ENCODE measurements around the gene GNPNAT1.

The GNPNAT1 gene

DNA sequence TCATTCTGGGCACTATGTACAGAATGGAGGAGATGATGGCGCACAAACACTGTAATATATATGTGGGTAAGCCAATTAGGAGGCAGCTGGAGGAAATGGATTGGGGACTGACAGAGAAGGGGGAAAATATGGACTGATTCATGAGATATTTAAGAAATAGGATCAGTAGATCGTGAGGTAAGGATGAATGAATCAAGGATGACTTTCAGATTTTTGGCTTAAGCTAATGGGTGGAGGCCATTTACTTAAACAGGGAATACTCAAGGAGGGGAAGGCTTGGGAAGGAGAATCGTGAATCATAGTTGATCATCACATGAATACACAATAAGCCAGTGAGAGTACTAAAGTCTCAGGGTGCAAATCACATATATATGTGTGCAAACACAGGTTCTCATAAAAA lies 11.2 kb upstream of the GNPNAT1 start:
- H3K4me1 ChIP-seq (ENCODE audit: control extremely low read depth in 1 of 4, control insufficient read depth in 4 of 4, insufficient read depth in 4 of 4, low read length in 3 of 4), result peaks cover 2 to 13% (median 7%) of the 10 kb centered on the region in 4 experiments
- no peaks in the 10 kb centered on the region for H3K36me3 ChIP-seq (ENCODE audit: control insufficient read depth in 4 of 4, insufficient read depth in 4 of 4, low read length in 3 of 4)
- POLR2A ChIA-PET, result no interaction called here
- H3K4me3 ChIP-seq (ENCODE audit: control insufficient read depth in 1 of 7, extremely low read depth in 1 of 7, insufficient read depth in 4 of 7, low read depth in 2 of 7, low read length in 6 of 7), result no peak overlapping the region
- 94% methylated on average over 2 of the region's 3 CpGs for WGBS (ENCODE audit: insufficient coverage)
- peaks cover 0 to 2% (median 0%) of the 10 kb centered on the region in 5 experiments for H3K9me3 ChIP-seq (ENCODE audit: control extremely low read depth in 1 of 5, control insufficient read depth in 4 of 5, insufficient read depth in 2 of 5, low read depth in 1 of 5, low read length in 4 of 5)
- no peak for DNase-seq
- CTCF ChIA-PET, result no interaction called here
- no peak overlapping the region for H3K27ac ChIP-seq (ENCODE audit: insufficient read depth in 1 of 2, low read depth in 1 of 2, low read length in 2 of 2, poor library complexity in 1 of 2, severe bottlenecking in 2 of 2)
- no peaks in the 10 kb centered on the region for H3K27me3 ChIP-seq (replicated peaks in 2 of 5; ENCODE audit: control insufficient read depth in 4 of 5, insufficient read depth in 5 of 5, low read length in 4 of 5)

DNA sequence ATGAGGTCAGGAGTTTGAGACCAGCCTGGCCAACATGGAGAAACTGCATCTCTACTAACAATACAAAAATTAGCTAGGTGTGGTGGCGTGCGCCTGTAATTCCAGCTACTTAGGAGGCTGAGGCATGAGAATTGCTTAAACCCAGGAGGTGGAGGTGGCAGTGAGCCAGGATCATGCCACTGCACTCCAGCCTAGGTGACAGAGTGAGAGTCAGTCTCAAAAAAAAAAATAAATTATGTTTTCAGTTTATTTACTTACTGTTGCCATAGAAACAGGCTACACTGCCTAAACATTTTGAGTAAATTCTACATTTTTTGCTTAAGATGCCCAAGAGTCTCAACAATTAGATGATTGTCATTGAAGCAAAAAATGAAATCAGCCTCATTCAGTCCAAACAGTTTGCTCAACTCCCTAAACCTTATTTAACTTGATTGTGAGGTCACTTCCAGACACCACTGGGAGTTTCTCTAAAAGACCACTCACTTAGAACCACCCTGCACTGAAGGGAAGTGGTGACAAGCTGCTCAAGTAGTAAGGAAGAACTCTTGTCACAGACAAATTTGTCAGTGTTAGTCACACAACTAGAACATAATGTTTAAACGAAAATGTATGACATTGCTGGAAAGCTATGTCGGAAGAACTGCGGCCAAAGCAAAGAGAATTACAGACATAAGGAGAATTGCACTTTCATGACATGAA lies 9.8 kb upstream of the GNPNAT1 start:
- peaks cover 0 to 4% (median 0%) of the 10 kb centered on the region in 5 experiments for H3K9me3 ChIP-seq (ENCODE audit: control extremely low read depth in 1 of 5, control insufficient read depth in 4 of 5, insufficient read depth in 2 of 5, low read depth in 1 of 5, low read length in 4 of 5)
- H3K27ac ChIP-seq (ENCODE audit: insufficient read depth in 1 of 2, low read depth in 1 of 2, low read length in 2 of 2, poor library complexity in 1 of 2, severe bottlenecking in 2 of 2), result peak overlapping the region; percentile 82 to 88
- DNase-seq, result peak; percentile 82 to 98 (median 97)
- no peaks in the 10 kb centered on the region for H3K27me3 ChIP-seq (replicated peaks in 2 of 5; ENCODE audit: control insufficient read depth in 4 of 5, insufficient read depth in 5 of 5, low read length in 4 of 5)
- ChIA-PET CTCF (interaction anchor here (0.6 to 1.5 kb wide), 3 partner anchors 10 to 308 kb away, joined by 3 read pairs; partner anchors contain the start of gene GNPNAT1), POLR2A (no interaction called here)
- 66% methylated on average over 3 of the region's 5 CpGs for WGBS (ENCODE audit: insufficient coverage)
- H3K36me3 ChIP-seq (ENCODE audit: control insufficient read depth in 4 of 4, insufficient read depth in 4 of 4, low read length in 3 of 4), result no peaks in the 10 kb centered on the region
- peaks cover 2 to 13% (median 7%) of the 10 kb centered on the region in 4 experiments for H3K4me1 ChIP-seq (ENCODE audit: control extremely low read depth in 1 of 4, control insufficient read depth in 4 of 4, insufficient read depth in 4 of 4, low read length in 3 of 4)
- H3K4me3 ChIP-seq (ENCODE audit: control insufficient read depth in 1 of 7, extremely low read depth in 1 of 7, insufficient read depth in 4 of 7, low read depth in 2 of 7, low read length in 6 of 7), result peak overlapping the region in 1 of 7 experiments; percentile 12

DNA sequence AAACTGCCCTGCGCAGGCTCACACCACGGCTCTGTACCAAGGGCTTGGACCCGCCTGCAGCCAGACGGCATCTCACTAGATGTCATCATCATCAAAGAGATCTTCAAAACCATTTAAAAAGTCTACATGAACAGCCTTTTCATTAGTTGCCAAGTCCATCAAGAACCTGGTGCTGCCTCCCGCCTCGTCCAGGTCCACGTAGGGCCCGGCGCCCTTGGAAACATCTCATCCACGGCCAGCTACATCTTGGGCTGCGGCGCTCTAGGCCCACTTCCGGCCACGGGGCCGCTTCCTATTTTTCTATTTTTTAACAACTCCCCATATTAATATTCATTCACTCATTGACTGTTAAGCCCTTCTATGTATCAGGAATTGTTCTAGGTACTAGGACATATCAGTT lies 7.4 kb upstream of the GNPNAT1 start:
- no peaks in the 10 kb centered on the region for H3K36me3 ChIP-seq (ENCODE audit: control insufficient read depth in 4 of 4, insufficient read depth in 4 of 4, low read length in 3 of 4)
- H3K27ac ChIP-seq (ENCODE audit: insufficient read depth in 1 of 2, low read depth in 1 of 2, low read length in 2 of 2, poor library complexity in 1 of 2, severe bottlenecking in 2 of 2), result no peak overlapping the region
- no peak overlapping the region for H3K4me3 ChIP-seq (ENCODE audit: control insufficient read depth in 1 of 7, extremely low read depth in 1 of 7, insufficient read depth in 4 of 7, low read depth in 2 of 7, low read length in 6 of 7)
- POLR2A ChIA-PET, result no interaction called here
- DNase-seq, result peak in 1 of 3 donors; percentile 14
- peaks cover 0 to 4% (median 0%) of the 10 kb centered on the region in 5 experiments for H3K9me3 ChIP-seq (ENCODE audit: control extremely low read depth in 1 of 5, control insufficient read depth in 4 of 5, insufficient read depth in 2 of 5, low read depth in 1 of 5, low read length in 4 of 5)
- no peaks in the 10 kb centered on the region for H3K27me3 ChIP-seq (replicated peaks in 2 of 5; ENCODE audit: control insufficient read depth in 4 of 5, insufficient read depth in 5 of 5, low read length in 4 of 5)
- 85% methylated on average over 11 of the region's 15 CpGs for WGBS (ENCODE audit: insufficient coverage)
- CTCF ChIA-PET, result no interaction called here
- peaks cover 2 to 13% (median 7%) of the 10 kb centered on the region in 4 experiments for H3K4me1 ChIP-seq (ENCODE audit: control extremely low read depth in 1 of 4, control insufficient read depth in 4 of 4, insufficient read depth in 4 of 4, low read length in 3 of 4)

DNA sequence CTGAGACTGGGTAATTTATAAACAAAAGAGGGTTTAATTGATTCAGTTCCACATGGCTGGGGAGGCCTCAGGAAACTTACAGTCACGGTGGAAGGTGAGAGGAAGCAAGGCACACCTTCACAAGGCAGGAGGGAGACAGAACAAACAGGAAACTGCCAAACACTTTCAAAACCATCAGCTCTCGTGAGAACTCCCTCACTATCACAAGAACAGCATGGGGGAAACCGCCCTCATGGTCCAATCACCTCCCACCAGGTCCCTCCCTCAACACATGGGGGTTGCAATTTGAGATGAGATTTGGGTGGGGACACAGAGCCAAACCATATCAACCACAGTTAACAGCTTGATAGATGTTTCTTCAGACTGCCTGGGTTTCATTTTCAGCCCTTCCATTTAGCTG lies 6.2 kb upstream of the GNPNAT1 start:
- H3K4me1 ChIP-seq (ENCODE audit: control extremely low read depth in 1 of 4, control insufficient read depth in 4 of 4, insufficient read depth in 4 of 4, low read length in 3 of 4), result peaks cover 2 to 13% (median 7%) of the 10 kb centered on the region in 4 experiments

DNA sequence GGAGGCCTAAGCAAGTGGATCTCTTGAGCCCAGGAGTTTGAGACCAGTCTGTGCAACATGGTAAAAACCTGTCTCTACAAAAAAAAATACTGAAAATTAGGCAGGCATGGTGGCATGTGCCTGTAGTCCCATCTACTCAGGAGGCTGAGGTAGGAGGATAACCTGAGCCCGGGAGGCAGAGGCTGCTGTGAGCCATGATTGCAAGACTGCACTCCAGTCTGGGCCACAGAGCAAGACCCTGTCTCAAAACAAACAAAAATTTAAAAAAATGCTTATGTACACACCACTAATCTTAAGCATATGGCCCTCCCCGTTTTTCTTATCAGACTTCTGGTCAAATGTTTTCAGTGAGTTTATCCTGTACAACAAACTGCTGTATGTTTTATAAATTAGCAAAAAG lies 1.7 kb upstream of the GNPNAT1 start:
- no peak overlapping the region for H3K4me3 ChIP-seq (ENCODE audit: control insufficient read depth in 1 of 7, extremely low read depth in 1 of 7, insufficient read depth in 4 of 7, low read depth in 2 of 7, low read length in 6 of 7)
- H3K27ac ChIP-seq (ENCODE audit: insufficient read depth in 1 of 2, low read depth in 1 of 2, low read length in 2 of 2, poor library complexity in 1 of 2, severe bottlenecking in 2 of 2), result no peak overlapping the region
- no peaks in the 10 kb centered on the region for H3K36me3 ChIP-seq (ENCODE audit: control insufficient read depth in 4 of 4, insufficient read depth in 4 of 4, low read length in 3 of 4)
- peaks cover 0 to 4% (median 0%) of the 10 kb centered on the region in 5 experiments for H3K9me3 ChIP-seq (ENCODE audit: control extremely low read depth in 1 of 5, control insufficient read depth in 4 of 5, insufficient read depth in 2 of 5, low read depth in 1 of 5, low read length in 4 of 5)
- H3K27me3 ChIP-seq (replicated peaks in 2 of 5; ENCODE audit: control insufficient read depth in 4 of 5, insufficient read depth in 5 of 5, low read length in 4 of 5), result no peaks in the 10 kb centered on the region
- 89% methylated on average over 1 of the region's 2 CpGs for WGBS (ENCODE audit: insufficient coverage)
- peaks cover 10 to 23% (median 17%) of the 10 kb centered on the region in 4 experiments for H3K4me1 ChIP-seq (ENCODE audit: control extremely low read depth in 1 of 4, control insufficient read depth in 4 of 4, insufficient read depth in 4 of 4, low read length in 3 of 4)
- CTCF ChIA-PET, result no interaction called here
- peak in 1 of 3 donors; percentile 15 for DNase-seq
- POLR2A ChIA-PET, result interaction anchor here (0.6 kb wide), 1 partner anchor 357 kb away, joined by 3 read pairs; no protein-coding TSS in a partner anchor

More for the DNA sequence above, 6.2 kb upstream of the GNPNAT1 start:
- peak in 1 of 3 donors; percentile 7 for DNase-seq
- H3K9me3 ChIP-seq (ENCODE audit: control extremely low read depth in 1 of 5, control insufficient read depth in 4 of 5, insufficient read depth in 2 of 5, low read depth in 1 of 5, low read length in 4 of 5), result peaks cover 0 to 4% (median 0%) of the 10 kb centered on the region in 5 experiments
- POLR2A ChIA-PET, result no interaction called here
- CTCF ChIA-PET, result interaction anchor here (0.8 to 1.1 kb wide), 2 partner anchors 10 to 58 kb away, joined by 3 to 4 read pairs; no protein-coding TSS in a partner anchor
- no peaks in the 10 kb centered on the region for H3K27me3 ChIP-seq (replicated peaks in 2 of 5; ENCODE audit: control insufficient read depth in 4 of 5, insufficient read depth in 5 of 5, low read length in 4 of 5)
- no peak overlapping the region for H3K4me3 ChIP-seq (ENCODE audit: control insufficient read depth in 1 of 7, extremely low read depth in 1 of 7, insufficient read depth in 4 of 7, low read depth in 2 of 7, low read length in 6 of 7)
- H3K36me3 ChIP-seq (ENCODE audit: control insufficient read depth in 4 of 4, insufficient read depth in 4 of 4, low read length in 3 of 4), result no peaks in the 10 kb centered on the region
- WGBS (ENCODE audit: insufficient coverage), result 79% methylated on average over 2 of the region's 3 CpGs
- H3K27ac ChIP-seq (ENCODE audit: insufficient read depth in 1 of 2, low read depth in 1 of 2, low read length in 2 of 2, poor library complexity in 1 of 2, severe bottlenecking in 2 of 2), result no peak overlapping the region

DNA sequence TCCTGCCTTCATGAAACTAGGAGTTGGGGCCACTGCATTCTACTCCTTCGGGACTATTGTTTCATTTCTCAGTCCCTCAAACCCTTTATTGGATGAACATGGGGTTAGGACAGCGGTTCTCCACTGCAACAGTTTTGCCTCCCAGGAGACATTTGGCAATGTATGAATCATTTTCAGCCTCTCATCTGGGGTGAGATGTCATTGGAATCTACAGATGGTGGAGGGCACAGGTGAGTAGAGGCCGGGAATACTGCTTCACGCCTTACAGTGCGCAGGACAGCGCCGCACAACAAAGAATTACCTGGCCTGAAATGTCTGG lies 649 bp upstream of the GNPNAT1 start:
- peak in 1 of 3 donors; percentile 28 for DNase-seq
- POLR2A ChIA-PET, result no interaction called here
- Histone ChIP-seq H3K27ac (ENCODE audit: insufficient read depth in 1 of 2, low read depth in 1 of 2, low read length in 2 of 2, poor library complexity in 1 of 2, severe bottlenecking in 2 of 2) (peak overlapping the region in 1 of 2 experiments; percentile 69), H3K27me3 (replicated peaks in 2 of 5; ENCODE audit: control insufficient read depth in 4 of 5, insufficient read depth in 5 of 5, low read length in 4 of 5) (no peaks in the 10 kb centered on the region), H3K9me3 (ENCODE audit: control extremely low read depth in 1 of 5, control insufficient read depth in 4 of 5, insufficient read depth in 2 of 5, low read depth in 1 of 5, low read length in 4 of 5) (peaks cover 0 to 2% (median 0%) of the 10 kb centered on the region in 5 experiments), H3K4me3 (ENCODE audit: control insufficient read depth in 1 of 7, extremely low read depth in 1 of 7, insufficient read depth in 4 of 7, low read depth in 2 of 7, low read length in 6 of 7) (peak overlapping the region in 5 of 7 experiments; percentile 55 to 87 (median 62)), H3K36me3 (ENCODE audit: control insufficient read depth in 4 of 4, insufficient read depth in 4 of 4, low read length in 3 of 4) (peaks cover 0 to under 1% (median 0%) of the 10 kb centered on the region in 4 experiments), H3K4me1 (ENCODE audit: control extremely low read depth in 1 of 4, control insufficient read depth in 4 of 4, insufficient read depth in 4 of 4, low read length in 3 of 4) (peaks cover 10 to 23% (median 17%) of the 10 kb centered on the region in 4 experiments)
- WGBS (ENCODE audit: insufficient coverage), result 95% methylated on average over 7 of the region's 7 CpGs
- CTCF ChIA-PET, result no interaction called here

DNA sequence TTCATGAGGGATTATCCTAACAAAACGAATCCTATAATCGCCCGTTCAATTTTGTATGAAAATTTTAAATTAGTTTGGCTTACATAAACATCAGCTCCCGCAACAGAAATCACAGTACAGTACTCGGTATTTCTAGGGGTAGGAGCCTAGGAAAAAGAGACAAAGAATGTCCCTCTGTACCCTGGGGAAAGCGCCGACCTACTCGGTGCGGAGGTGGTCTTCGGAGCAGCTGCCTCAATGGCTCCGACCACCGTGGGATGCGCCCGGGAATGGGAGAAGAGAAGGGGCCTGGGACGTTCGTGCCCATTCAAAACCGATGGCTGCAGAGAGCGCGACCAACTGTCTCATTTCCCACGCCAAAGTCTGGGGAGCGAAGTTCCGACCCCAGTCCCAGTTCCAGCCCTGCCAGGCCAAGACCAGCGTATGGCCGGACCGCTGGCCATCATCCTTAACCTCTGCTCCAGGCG lies 618 bp downstream of the GNPNAT1 start:
- POLR2A ChIA-PET, result no interaction called here
- Histone ChIP-seq H3K4me3 (ENCODE audit: control insufficient read depth in 1 of 7, extremely low read depth in 1 of 7, insufficient read depth in 4 of 7, low read depth in 2 of 7, low read length in 6 of 7) (peak overlapping the region; percentile 50 to 98 (median 82)), H3K9me3 (ENCODE audit: control extremely low read depth in 1 of 5, control insufficient read depth in 4 of 5, insufficient read depth in 2 of 5, low read depth in 1 of 5, low read length in 4 of 5) (no peaks in the 10 kb centered on the region), H3K27me3 (replicated peaks in 2 of 5; ENCODE audit: control insufficient read depth in 4 of 5, insufficient read depth in 5 of 5, low read length in 4 of 5) (no peaks in the 10 kb centered on the region), H3K4me1 (ENCODE audit: control extremely low read depth in 1 of 4, control insufficient read depth in 4 of 4, insufficient read depth in 4 of 4, low read length in 3 of 4) (peaks cover 10 to 23% (median 17%) of the 10 kb centered on the region in 4 experiments), H3K36me3 (ENCODE audit: control insufficient read depth in 4 of 4, insufficient read depth in 4 of 4, low read length in 3 of 4) (peaks cover 0 to 2% (median 0%) of the 10 kb centered on the region in 4 experiments), H3K27ac (ENCODE audit: insufficient read depth in 1 of 2, low read depth in 1 of 2, low read length in 2 of 2, poor library complexity in 1 of 2, severe bottlenecking in 2 of 2) (peak overlapping the region in 1 of 2 experiments; percentile 58)
- DNase-seq, result no peak
- CTCF ChIA-PET, result interaction anchor here (1.1 to 1.2 kb wide), 2 partner anchors 10 to 17 kb away, joined by 3 read pairs; no protein-coding TSS in a partner anchor
- WGBS (ENCODE audit: insufficient coverage), result 0% methylated on average over 15 of the region's 26 CpGs

Measured in common myeloid progenitor, CD34-positive (primary cell).